IMR-90 (cell line): Measurements from ENCODE around the gene RBM10. TPM values are rescaled to one million over a fixed set of nuclear protein-coding genes. Genes with fewer than 3 reads are reported as not detected.

ENCODE experiments used
- ATAC-seq: fragments of 200-7000 bp; cut with Tn5 transposase; 2 replicates; pipeline ENCODE4 v1.9.1; 2020; ENCODE audit warnings: low read depth, mild to moderate bottlenecking, moderate library complexity
- BruUV-seq: library from RNA; stranded (reverse); fragments of 400-500 nt; replicated peaks from 2 replicates; lab custom pipeline; 2021; lab: Mats Ljungman, UMichigan
- CTCF ChIA-PET: fragments of 300-600 bp; formaldehyde crosslinking; extraction: SDS; loops from one replicate; lab custom pipeline; 2021; ENCODE audit warnings: antibody characterized with exemption; lab: Yijun Ruan, JAX
- POLR2A ChIA-PET: fragments of 300-600 bp; sonication (Branson Sonifier 250); formaldehyde crosslinking; loops from one replicate; lab custom pipeline; 2022; ENCODE audit warnings: antibody characterized with exemption; ENCODE audit not compliant: unreplicated experiment; lab: Charles Lee
- DNase-seq: peaks from one replicate; pipeline ENCODE4 v3.0.0; 2013
- H2AFZ ChIP-seq: replicated peaks from 2 replicates; pipeline ENCODE3; 2013; ENCODE audit warnings: low read length, mild to moderate bottlenecking; ENCODE audit not compliant: poor library complexity
- H2AK5ac ChIP-seq: 2 replicates; pipeline ENCODE4 v1.6.1; 2013; ENCODE audit warnings: low read depth, low read length, inconsistent platforms
- H2AK9ac ChIP-seq: replicated peaks from 2 replicates; pipeline ENCODE3; 2013; ENCODE audit warnings: mild to moderate bottlenecking, low read depth, low read length, moderate library complexity; ENCODE audit not compliant: poor library complexity
- H2BK120ac ChIP-seq: 2 replicates; pipeline ENCODE4 v1.6.1; 2013; ENCODE audit warnings: low read depth, low read length, inconsistent platforms
- H2BK15ac ChIP-seq: 3 replicates; pipeline ENCODE4 v1.6.1; 2013; ENCODE audit warnings: low read depth, low read length, inconsistent platforms
- H2BK20ac ChIP-seq: 2 replicates; pipeline ENCODE4 v1.6.1; 2013; ENCODE audit warnings: low read depth, mild to moderate bottlenecking, inconsistent platforms, low read length, moderate library complexity
- H2BK5ac ChIP-seq: 2 replicates; pipeline ENCODE4 v1.6.1; 2013; ENCODE audit warnings: mild to moderate bottlenecking, low read depth, low read length, inconsistent platforms; ENCODE audit not compliant: poor library complexity, severe bottlenecking
- H3K14ac ChIP-seq: replicated peaks from 2 replicates; pipeline ENCODE4 v1.6.1; 2013; ENCODE audit warnings: low read depth, low read length, inconsistent platforms
- H3K18ac ChIP-seq: 2 replicates; pipeline ENCODE4 v1.6.1; 2013; ENCODE audit warnings: low read depth, low read length, control low read depth
- H3K23ac ChIP-seq: 2 replicates; pipeline ENCODE4 v1.6.1; 2013; ENCODE audit warnings: low read depth, low read length, inconsistent platforms
- H3K27ac ChIP-seq: 2 replicates; pipeline ENCODE4 v1.5.1; 2013; ENCODE audit warnings: mild to moderate bottlenecking, control low read depth, low read length; ENCODE audit not compliant: insufficient read depth
- H3K27me3 ChIP-seq: 2 replicates; pipeline ENCODE4 v1.6.1; 2013; ENCODE audit warnings: low read length; ENCODE audit not compliant: control insufficient read depth, insufficient read depth
- H3K36me3 ChIP-seq: 2 replicates; pipeline ENCODE4 v1.6.1; 2013; ENCODE audit warnings: low read length, mixed read lengths; ENCODE audit not compliant: control insufficient read depth, insufficient read depth
- H3K4ac ChIP-seq: 2 replicates; pipeline ENCODE4 v1.6.1; 2013; ENCODE audit warnings: low read depth, low read length, inconsistent platforms
- H3K4me1 ChIP-seq: 2 replicates; pipeline ENCODE4 v1.6.1; 2013; ENCODE audit warnings: low read length, mixed read lengths; ENCODE audit not compliant: control insufficient read depth, insufficient read depth
- H3K4me2 ChIP-seq: 2 replicates; pipeline ENCODE4 v1.6.1; 2013; ENCODE audit warnings: low read depth, mild to moderate bottlenecking, control low read depth, low read length, moderate library complexity
- H3K4me3 ChIP-seq: 2 replicates; pipeline ENCODE4 v1.5.1; 2013; ENCODE audit warnings: low read depth, mild to moderate bottlenecking, control low read depth, low read length, moderate library complexity; ENCODE audit not compliant: insufficient read depth
- H3K56ac ChIP-seq: 2 replicates; pipeline ENCODE4 v1.6.1; 2013; ENCODE audit warnings: low read length, inconsistent platforms; ENCODE audit not compliant: insufficient read depth; ENCODE audit errors: extremely low read depth
- H3K79me1 ChIP-seq, 2 experiments: 2 replicates each; pipeline ENCODE4 v1.6.1; 2013; ENCODE audit warnings: low read length in 2 of 2, inconsistent platforms in 1 of 2, low read depth in 1 of 2
- H3K9ac ChIP-seq: 2 replicates; pipeline ENCODE4 v1.6.1; 2013; ENCODE audit warnings: low read depth, low read length, control low read depth
- H3K9me1 ChIP-seq: 2 replicates; pipeline ENCODE4 v1.6.1; 2013; ENCODE audit warnings: low read length, inconsistent platforms; ENCODE audit not compliant: insufficient read depth
- H3K9me3 ChIP-seq: 2 replicates; pipeline ENCODE4 v1.6.1; 2013; ENCODE audit warnings: low read length; ENCODE audit not compliant: control insufficient read depth, insufficient read depth
- H4K20me1 ChIP-seq: 2 replicates; pipeline ENCODE4 v1.6.1; 2013; ENCODE audit warnings: low read length, inconsistent platforms; ENCODE audit not compliant: insufficient read depth
- H4K5ac ChIP-seq: 2 replicates; pipeline ENCODE4 v1.6.1; 2013; ENCODE audit warnings: mild to moderate bottlenecking, low read depth, low read length, control low read depth
- H4K8ac ChIP-seq, 2 experiments: 2 replicates each; pipeline ENCODE4 v1.6.1; 2013; ENCODE audit warnings: low read depth in 2 of 2, low read length in 2 of 2, control low read depth in 1 of 2, inconsistent platforms in 1 of 2
- H4K91ac ChIP-seq: 2 replicates; pipeline ENCODE4 v1.6.1; 2013; ENCODE audit warnings: low read depth, low read length, inconsistent platforms; ENCODE audit not compliant: insufficient read depth
- BHLHE40 ChIP-seq: fragments of 150-350 bp; IDR thresholded peaks from 2 replicates; pipeline ENCODE4 v1.6.1; 2016; ENCODE audit warnings: mild to moderate bottlenecking, low read depth, low read length
- CHD1 ChIP-seq: IDR thresholded peaks from 2 replicates; pipeline ENCODE4 v1.6.1; 2012; ENCODE audit warnings: low read depth, low read length, improper control_type of control experiment
- FOS ChIP-seq: fragments of 150-350 bp; IDR thresholded peaks from 2 replicates; pipeline ENCODE4 v1.6.1; 2016; ENCODE audit warnings: low read depth, low read length
- MAFK ChIP-seq: IDR thresholded peaks from 2 replicates; pipeline ENCODE4 v1.6.1; 2012; ENCODE audit warnings: low read depth, low read length, improper control_type of control experiment
- MAZ ChIP-seq: IDR thresholded peaks from 2 replicates; pipeline ENCODE4 v1.6.1; 2012; ENCODE audit warnings: low read depth, mild to moderate bottlenecking, low read length, improper control_type of control experiment, moderate library complexity, borderline replicate concordance
- MXI1 ChIP-seq: IDR thresholded peaks from 2 replicates; pipeline ENCODE4 v1.6.1; 2012; ENCODE audit warnings: low read depth, mild to moderate bottlenecking, low read length, moderate library complexity, borderline replicate concordance
- NFE2L2 ChIP-seq: fragments of 150-350 bp; IDR thresholded peaks from 2 replicates; pipeline ENCODE4 v1.6.1; 2016; ENCODE audit warnings: low read depth, mild to moderate bottlenecking, low read length
- POLR2A ChIP-seq: IDR thresholded peaks from 2 replicates; pipeline ENCODE4 v1.6.1; 2012; ENCODE audit warnings: mild to moderate bottlenecking, low read depth, low read length
- RAD21 ChIP-seq: IDR thresholded peaks from 2 replicates; pipeline ENCODE4 v1.6.1; 2012; ENCODE audit warnings: low read length, improper control_type of control experiment
- RFX5 ChIP-seq: IDR thresholded peaks from 2 replicates; pipeline ENCODE4 v1.8.0; 2012; ENCODE audit warnings: low read depth, mild to moderate bottlenecking, low read length, moderate library complexity
- SMC3 ChIP-seq: fragments of 150-350 bp; IDR thresholded peaks from 2 replicates; pipeline ENCODE4 v1.6.1; 2016; ENCODE audit warnings: low read depth, mild to moderate bottlenecking, antibody characterized with exemption, low read length, moderate library complexity
- WGBS, 2 experiments: methylation state at CpG; one replicate each; pipeline versions ENCODE4 v1.1.5 to v1.1.7; 2013; ENCODE audit warnings: missing lambda C conversion rate in 2 of 2; ENCODE audit not compliant: insufficient read length in 1 of 2; ENCODE audit errors: extremely low coverage in 2 of 2; 5-methylcytosine and 5-hydroxymethylcytosine counted together
- dilution Hi-C: fragments of 300-500 bp; cut with HindIII; formaldehyde crosslinking; loops from one replicate; pipeline ENCODE4 v1.14.3; 2018; ENCODE audit warnings: low sequenced_read_pairs; ENCODE audit not compliant: unreplicated experiment
- in situ Hi-C: fragments of 300-500 bp; cut with MboI; formaldehyde crosslinking; loops from 3 replicates; pipeline ENCODE4 v1.14.3; 2019; ENCODE audit warnings: low sequenced_read_pairs, inconsistent platforms, mixed read lengths
- intact Hi-C: fragments of 100-400 bp; cut with micrococcal nuclease; formaldehyde crosslinking; loops from 2 replicates; pipeline ENCODE4 v1.10.0; 2022
- polyA plus RNA-seq, 3 experiments: library from polyadenylated mRNA; depleted of rRNA; stranded (reverse); fragments of >200 nt; gene quantifications; 2 replicates each; pipeline ENCODE4 v1.2.3, GENCODE V29; 2012; ENCODE audit warnings: low replicate concordance in 1 of 3
- total RNA-seq: library from RNA; depleted of rRNA; stranded (reverse); fragments of >200 nt; gene quantifications from 2 replicates; pipeline ENCODE4 v1.2.3, GENCODE V29; 2012
- TF ChIP-seq, protein P1 (sequence below): fragments of 150-350 bp; IDR thresholded peaks from 2 replicates; pipeline ENCODE4 v1.6.1; 2017; ENCODE audit warnings: mild to moderate bottlenecking, antibody characterized with exemption, low read length, low read depth
- TF ChIP-seq, protein P2 (sequence below): conservative IDR thresholded peaks from 2 replicates; pipeline ENCODE4 v1.5.1; 2012; ENCODE audit warnings: mild to moderate bottlenecking, low read depth, low read length, improper control_type of control experiment
- TF ChIP-seq, protein P3 (sequence below): fragments of 150-350 bp; IDR thresholded peaks from 2 replicates; pipeline ENCODE4 v1.6.1; 2016; ENCODE audit warnings: low read depth, mild to moderate bottlenecking, low read length, moderate library complexity, borderline replicate concordance

RBM10 gene
- total and polyA plus RNA-seq, 2 of the 4 experiments (the other 2 are of a cell fraction) = 33.4 to 36.0 TPM

DNA sequence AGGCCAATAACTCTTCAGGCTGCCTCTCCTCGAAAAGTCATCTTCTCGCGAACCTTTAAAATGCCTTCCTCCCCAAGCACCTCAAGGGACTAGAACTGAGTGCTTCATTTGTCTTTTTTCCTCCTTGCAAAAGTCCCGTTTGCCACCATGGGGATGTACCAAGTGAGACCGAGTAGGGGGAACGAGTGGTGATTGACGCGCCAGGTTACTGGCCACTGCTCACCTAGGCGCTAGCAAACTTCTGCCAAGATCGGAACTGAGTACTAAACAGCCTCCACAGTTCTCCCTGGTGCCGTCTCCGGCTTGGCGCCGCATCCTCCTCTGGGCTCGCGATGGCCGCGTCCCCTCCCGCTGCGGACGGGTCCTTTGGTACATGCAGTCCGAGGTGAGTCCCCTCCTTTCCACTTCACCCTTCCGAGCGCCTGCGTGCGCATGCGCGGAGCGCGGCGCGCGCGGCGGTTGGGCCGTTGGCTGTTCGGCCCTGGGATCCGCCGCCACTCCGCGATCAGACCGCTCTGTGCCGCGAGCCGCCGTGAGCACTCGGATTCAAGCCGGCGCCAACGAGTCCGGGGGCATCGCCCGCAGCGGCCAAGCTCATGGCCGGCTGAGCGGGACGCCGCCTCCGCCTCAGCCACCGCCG is 73.4 kb downstream of the RBM10 start, which contains the start of gene CDK16:
TSS of gene CDK16 (plus strand) at position 402 of the 640 bp plus-strand sequence. CDS start 4,877 bp downstream, outside the sequence.
- Histone ChIP-seq H4K20me1 (peaks cover 87% of the 10 kb centered on the region), H2AFZ (peak within 1 kb of the TSS; percentile 93), H3K36me3 (peaks cover 35% of the 10 kb centered on the region), H3K9me1 (peaks cover 28% of the 10 kb centered on the region), H3K4me3 (peak within 1 kb of the TSS; percentile 54), H2BK15ac (peak within 1 kb of the TSS; percentile 97; the same call in 2 of the 3 replicates), H4K8ac (peak within 1 kb of the TSS; percentile 76 to 85), H3K9ac (peak within 1 kb of the TSS; percentile 84), H2BK5ac (peak within 1 kb of the TSS; percentile 89), H4K91ac (peak within 1 kb of the TSS; percentile 80), H3K23ac (peak within 1 kb of the TSS; percentile 89), H2BK120ac (peak within 1 kb of the TSS; percentile 93), H3K27ac (peak within 1 kb of the TSS; percentile 94), H4K5ac (peak within 1 kb of the TSS; percentile 72), H2AK5ac (peak within 1 kb of the TSS; percentile 79), H3K27me3 (no peaks in the 10 kb centered on the region), H2AK9ac (peak within 1 kb of the TSS; percentile 95), H3K79me1 (peaks cover 0 to 34% of the 10 kb centered on the region in 2 experiments; a peak in 2 of 4 replicates), H2BK20ac (peak within 1 kb of the TSS; percentile 85), H3K14ac (peak within 1 kb of the TSS; percentile 98), H3K56ac (peak within 1 kb of the TSS; percentile 90), H3K4me1 (peaks cover 10% of the 10 kb centered on the region; the same call in 1 of the 2 replicates), H3K4ac (peak within 1 kb of the TSS; percentile 96), H3K18ac (peak within 1 kb of the TSS; percentile 51), H3K4me2 (peak within 1 kb of the TSS; percentile 98), H3K9me3 (no peaks in the 10 kb centered on the region)
- ATAC-seq (peak; percentile 66), DNase-seq (peak; percentile 84)
- no TSS peak for BruUV-seq
- WGBS, 2 experiments = 1% methylated on average over 51 of the region's 61 CpGs; no CpG with 5 or more reads in 1 of the 2 experiments
- POLR2A ChIA-PET = interaction anchor here (0.5 kb wide), 1 partner anchor 15 kb away, joined by 3 read pairs; no protein-coding TSS in a partner anchor
- dilution Hi-C loops = no loop called here
- in situ Hi-C loops = loop anchor here (25.0 kb wide), 1 partner anchor 419 kb away; the partner anchor contains the start of gene CFP
- CTCF ChIA-PET = no interaction called here
- intact Hi-C loops = loop anchor here (1.0 kb wide), 1 partner anchor 94 kb away; no protein-coding TSS in a partner anchor
- no peak for TF ChIP-seq MAZ
- TF ChIP-seq RFX5 = no peak
- no peak for TF ChIP-seq MXI1
- no peak for TF ChIP-seq SMC3
- peak; percentile 97; the same call in 1 of the 2 replicates for TF ChIP-seq CHD1
- TF ChIP-seq NFE2L2 = no peak
- TF ChIP-seq, protein P1, sequence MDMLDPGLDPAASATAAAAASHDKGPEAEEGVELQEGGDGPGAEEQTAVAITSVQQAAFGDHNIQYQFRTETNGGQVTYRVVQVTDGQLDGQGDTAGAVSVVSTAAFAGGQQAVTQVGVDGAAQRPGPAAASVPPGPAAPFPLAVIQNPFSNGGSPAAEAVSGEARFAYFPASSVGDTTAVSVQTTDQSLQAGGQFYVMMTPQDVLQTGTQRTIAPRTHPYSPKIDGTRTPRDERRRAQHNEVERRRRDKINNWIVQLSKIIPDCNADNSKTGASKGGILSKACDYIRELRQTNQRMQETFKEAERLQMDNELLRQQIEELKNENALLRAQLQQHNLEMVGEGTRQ = no peak
- TF ChIP-seq MAFK = no peak
- no peak for TF ChIP-seq FOS
- TF ChIP-seq, protein P2, sequence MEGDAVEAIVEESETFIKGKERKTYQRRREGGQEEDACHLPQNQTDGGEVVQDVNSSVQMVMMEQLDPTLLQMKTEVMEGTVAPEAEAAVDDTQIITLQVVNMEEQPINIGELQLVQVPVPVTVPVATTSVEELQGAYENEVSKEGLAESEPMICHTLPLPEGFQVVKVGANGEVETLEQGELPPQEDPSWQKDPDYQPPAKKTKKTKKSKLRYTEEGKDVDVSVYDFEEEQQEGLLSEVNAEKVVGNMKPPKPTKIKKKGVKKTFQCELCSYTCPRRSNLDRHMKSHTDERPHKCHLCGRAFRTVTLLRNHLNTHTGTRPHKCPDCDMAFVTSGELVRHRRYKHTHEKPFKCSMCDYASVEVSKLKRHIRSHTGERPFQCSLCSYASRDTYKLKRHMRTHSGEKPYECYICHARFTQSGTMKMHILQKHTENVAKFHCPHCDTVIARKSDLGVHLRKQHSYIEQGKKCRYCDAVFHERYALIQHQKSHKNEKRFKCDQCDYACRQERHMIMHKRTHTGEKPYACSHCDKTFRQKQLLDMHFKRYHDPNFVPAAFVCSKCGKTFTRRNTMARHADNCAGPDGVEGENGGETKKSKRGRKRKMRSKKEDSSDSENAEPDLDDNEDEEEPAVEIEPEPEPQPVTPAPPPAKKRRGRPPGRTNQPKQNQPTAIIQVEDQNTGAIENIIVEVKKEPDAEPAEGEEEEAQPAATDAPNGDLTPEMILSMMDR = no peak
- TF ChIP-seq POLR2A = peak; percentile 89
- TF ChIP-seq RAD21 = 0 out of 2 replicates have a peak, but pooled peaks have one; percentile 5
- TF ChIP-seq BHLHE40 = peak; percentile 96
- TF ChIP-seq, protein P3, sequence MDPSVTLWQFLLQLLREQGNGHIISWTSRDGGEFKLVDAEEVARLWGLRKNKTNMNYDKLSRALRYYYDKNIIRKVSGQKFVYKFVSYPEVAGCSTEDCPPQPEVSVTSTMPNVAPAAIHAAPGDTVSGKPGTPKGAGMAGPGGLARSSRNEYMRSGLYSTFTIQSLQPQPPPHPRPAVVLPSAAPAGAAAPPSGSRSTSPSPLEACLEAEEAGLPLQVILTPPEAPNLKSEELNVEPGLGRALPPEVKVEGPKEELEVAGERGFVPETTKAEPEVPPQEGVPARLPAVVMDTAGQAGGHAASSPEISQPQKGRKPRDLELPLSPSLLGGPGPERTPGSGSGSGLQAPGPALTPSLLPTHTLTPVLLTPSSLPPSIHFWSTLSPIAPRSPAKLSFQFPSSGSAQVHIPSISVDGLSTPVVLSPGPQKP = no peak
